GM19372 (cell line): Measurements from ENCODE around the gene BRIX1.
"Not testable (repeated sequence)": the region's sequence is repeated elsewhere in the genome, so short reads cannot be mapped to it uniquely, and the experiment has no call there.

Experiments
- ATAC-seq: cut with Tn5 transposase; IDR thresholded peaks from one replicate; pipeline ENCODE4 v1.9.1; 2021; ENCODE audit warnings: mild to moderate bottlenecking, low read depth, moderate library complexity; ENCODE audit not compliant: unreplicated experiment

BRIX1 gene

GRCh38 chr5:34957857-34958690 is 42.6 kb downstream of the BRIX1 start:
- no peak for ATAC-seq

GRCh38 chr5:34959323-34959722 is 43.8 kb downstream of the BRIX1 start:
- ATAC-seq: peak; percentile 89

- ATAC-seq: no peak
Measured at GRCh38 chr5:34967540-34967939, 52.0 kb downstream of the BRIX1 start.

- ATAC-seq: no peak
Measured at GRCh38 chr5:34968258-34968657, 52.7 kb downstream of the BRIX1 start.

GRCh38 chr5:34970552-34970951 is 55.0 kb downstream of the BRIX1 start:
- no peak for ATAC-seq

GRCh38 chr5:34971655-34972054 is 56.1 kb downstream of the BRIX1 start:
- ATAC-seq: not testable (repeated sequence)
